GM19397 (cell line): ENCODE measurements around the gene MYO5C.
A peak's percentile ranks its signal among the peaks of the same experiment; 100 is the strongest.
"Not testable (repeated sequence)": the region's sequence is repeated elsewhere in the genome, so short reads cannot be mapped to it uniquely, and the experiment has no call there.

Experiments
- ATAC-seq: cut with Tn5 transposase; IDR thresholded peaks from one replicate; pipeline ENCODE4 v1.9.1; 2021; ENCODE audit warnings: mild to moderate bottlenecking, moderate library complexity; ENCODE audit not compliant: unreplicated experiment

The MYO5C gene

GRCh38 chr15:52251144-52251860 lies 44.3 kb downstream of the MYO5C start:
- no peak for ATAC-seq

GRCh38 chr15:52247461-52247860 lies 48.1 kb downstream of the MYO5C start:
- no peak for ATAC-seq

- ATAC-seq: no peak
These were observed 48.7 kb downstream of the MYO5C start for GRCh38 chr15:52246686-52247431.

- no peak for ATAC-seq
These were observed 51.7 kb downstream of the MYO5C start for GRCh38 chr15:52243697-52244555.

- ATAC-seq: no peak
These were observed 52.3 kb downstream of the MYO5C start for GRCh38 chr15:52243286-52243685.

- ATAC-seq: no peak
These were observed 54.1 kb downstream of the MYO5C start for GRCh38 chr15:52241489-52241888.

- no peak for ATAC-seq
These were observed 55.4 kb downstream of the MYO5C start for GRCh38 chr15:52240166-52240565.

- ATAC-seq: not testable (repeated sequence)
These were observed 56.5 kb downstream of the MYO5C start for GRCh38 chr15:52238989-52239525.

GRCh38 chr15:52238149-52238548 lies 57.5 kb downstream of the MYO5C start:
- no peak for ATAC-seq

- ATAC-seq: no peak
These were observed 59.6 kb downstream of the MYO5C start for GRCh38 chr15:52236013-52236412.

- ATAC-seq: peak; percentile 46
These were observed 60.7 kb downstream of the MYO5C start for GRCh38 chr15:52234596-52235541.

- no peak for ATAC-seq
These were observed 62.2 kb downstream of the MYO5C start for GRCh38 chr15:52233405-52233804.

GRCh38 chr15:52232327-52232726 lies 63.3 kb downstream of the MYO5C start:
- ATAC-seq: no peak

- no peak for ATAC-seq
These were observed 65.5 kb downstream of the MYO5C start for GRCh38 chr15:52230073-52230472.

GRCh38 chr15:52228921-52229320 lies 66.7 kb downstream of the MYO5C start:
- ATAC-seq: no peak

- peak; percentile 76 for ATAC-seq
These were observed 68.1 kb downstream of the MYO5C start for GRCh38 chr15:52227456-52227855.

GRCh38 chr15:52225230-52225629 lies 70.4 kb downstream of the MYO5C start:
- ATAC-seq: no peak

- ATAC-seq: no peak
These were observed 71.4 kb downstream of the MYO5C start for GRCh38 chr15:52224211-52224610.

- peak; percentile 68 for ATAC-seq
These were observed 73.9 kb downstream of the MYO5C start for GRCh38 chr15:52221730-52222129.
